IMR-90 (cell line): ENCODE data around the gene MOCS1. TPM values are rescaled to one million over a fixed set of nuclear protein-coding genes. Genes with fewer than 3 reads are reported as not detected.

Source experiments
- ATAC-seq: fragments of 200-7000 bp; cut with Tn5 transposase; 2 replicates; pipeline ENCODE4 v1.9.1; 2020; ENCODE audit warnings: low read depth, mild to moderate bottlenecking, moderate library complexity
- BruUV-seq: library from RNA; stranded (reverse); fragments of 400-500 nt; replicated peaks from 2 replicates; lab custom pipeline; 2021; lab: Mats Ljungman, UMichigan
- CTCF ChIA-PET: fragments of 300-600 bp; formaldehyde crosslinking; extraction: SDS; loops from one replicate; lab custom pipeline; 2021; ENCODE audit warnings: antibody characterized with exemption; lab: Yijun Ruan, JAX
- POLR2A ChIA-PET: fragments of 300-600 bp; sonication (Branson Sonifier 250); formaldehyde crosslinking; loops from one replicate; lab custom pipeline; 2022; ENCODE audit warnings: antibody characterized with exemption; ENCODE audit not compliant: unreplicated experiment; lab: Charles Lee
- DNase-seq: peaks from one replicate; pipeline ENCODE4 v3.0.0; 2013
- H2AFZ ChIP-seq: replicated peaks from 2 replicates; pipeline ENCODE3; 2013; ENCODE audit warnings: low read length, mild to moderate bottlenecking; ENCODE audit not compliant: poor library complexity
- H2AK5ac ChIP-seq: 2 replicates; pipeline ENCODE4 v1.6.1; 2013; ENCODE audit warnings: low read depth, low read length, inconsistent platforms
- H2AK9ac ChIP-seq: replicated peaks from 2 replicates; pipeline ENCODE3; 2013; ENCODE audit warnings: mild to moderate bottlenecking, low read depth, low read length, moderate library complexity; ENCODE audit not compliant: poor library complexity
- H2BK120ac ChIP-seq: 2 replicates; pipeline ENCODE4 v1.6.1; 2013; ENCODE audit warnings: low read depth, low read length, inconsistent platforms
- H2BK15ac ChIP-seq: 3 replicates; pipeline ENCODE4 v1.6.1; 2013; ENCODE audit warnings: low read depth, low read length, inconsistent platforms
- H2BK20ac ChIP-seq: 2 replicates; pipeline ENCODE4 v1.6.1; 2013; ENCODE audit warnings: low read depth, mild to moderate bottlenecking, inconsistent platforms, low read length, moderate library complexity
- H2BK5ac ChIP-seq: 2 replicates; pipeline ENCODE4 v1.6.1; 2013; ENCODE audit warnings: mild to moderate bottlenecking, low read depth, low read length, inconsistent platforms; ENCODE audit not compliant: poor library complexity, severe bottlenecking
- H3K14ac ChIP-seq: replicated peaks from 2 replicates; pipeline ENCODE4 v1.6.1; 2013; ENCODE audit warnings: low read depth, low read length, inconsistent platforms
- H3K18ac ChIP-seq: 2 replicates; pipeline ENCODE4 v1.6.1; 2013; ENCODE audit warnings: low read depth, low read length, control low read depth
- H3K23ac ChIP-seq: 2 replicates; pipeline ENCODE4 v1.6.1; 2013; ENCODE audit warnings: low read depth, low read length, inconsistent platforms
- H3K27ac ChIP-seq: 2 replicates; pipeline ENCODE4 v1.5.1; 2013; ENCODE audit warnings: mild to moderate bottlenecking, control low read depth, low read length; ENCODE audit not compliant: insufficient read depth
- H3K27me3 ChIP-seq: 2 replicates; pipeline ENCODE4 v1.6.1; 2013; ENCODE audit warnings: low read length; ENCODE audit not compliant: control insufficient read depth, insufficient read depth
- H3K36me3 ChIP-seq: 2 replicates; pipeline ENCODE4 v1.6.1; 2013; ENCODE audit warnings: low read length, mixed read lengths; ENCODE audit not compliant: control insufficient read depth, insufficient read depth
- H3K4ac ChIP-seq: 2 replicates; pipeline ENCODE4 v1.6.1; 2013; ENCODE audit warnings: low read depth, low read length, inconsistent platforms
- H3K4me1 ChIP-seq: 2 replicates; pipeline ENCODE4 v1.6.1; 2013; ENCODE audit warnings: low read length, mixed read lengths; ENCODE audit not compliant: control insufficient read depth, insufficient read depth
- H3K4me2 ChIP-seq: 2 replicates; pipeline ENCODE4 v1.6.1; 2013; ENCODE audit warnings: low read depth, mild to moderate bottlenecking, control low read depth, low read length, moderate library complexity
- H3K4me3 ChIP-seq: 2 replicates; pipeline ENCODE4 v1.5.1; 2013; ENCODE audit warnings: low read depth, mild to moderate bottlenecking, control low read depth, low read length, moderate library complexity; ENCODE audit not compliant: insufficient read depth
- H3K56ac ChIP-seq: 2 replicates; pipeline ENCODE4 v1.6.1; 2013; ENCODE audit warnings: low read length, inconsistent platforms; ENCODE audit not compliant: insufficient read depth; ENCODE audit errors: extremely low read depth
- H3K79me1 ChIP-seq, 2 experiments: 2 replicates each; pipeline ENCODE4 v1.6.1; 2013; ENCODE audit warnings: low read length in 2 of 2, inconsistent platforms in 1 of 2, low read depth in 1 of 2
- H3K9ac ChIP-seq: 2 replicates; pipeline ENCODE4 v1.6.1; 2013; ENCODE audit warnings: low read depth, low read length, control low read depth
- H3K9me1 ChIP-seq: 2 replicates; pipeline ENCODE4 v1.6.1; 2013; ENCODE audit warnings: low read length, inconsistent platforms; ENCODE audit not compliant: insufficient read depth
- H3K9me3 ChIP-seq: 2 replicates; pipeline ENCODE4 v1.6.1; 2013; ENCODE audit warnings: low read length; ENCODE audit not compliant: control insufficient read depth, insufficient read depth
- H4K20me1 ChIP-seq: 2 replicates; pipeline ENCODE4 v1.6.1; 2013; ENCODE audit warnings: low read length, inconsistent platforms; ENCODE audit not compliant: insufficient read depth
- H4K5ac ChIP-seq: 2 replicates; pipeline ENCODE4 v1.6.1; 2013; ENCODE audit warnings: mild to moderate bottlenecking, low read depth, low read length, control low read depth
- H4K8ac ChIP-seq, 2 experiments: 2 replicates each; pipeline ENCODE4 v1.6.1; 2013; ENCODE audit warnings: low read depth in 2 of 2, low read length in 2 of 2, control low read depth in 1 of 2, inconsistent platforms in 1 of 2
- H4K91ac ChIP-seq: 2 replicates; pipeline ENCODE4 v1.6.1; 2013; ENCODE audit warnings: low read depth, low read length, inconsistent platforms; ENCODE audit not compliant: insufficient read depth
- BHLHE40 ChIP-seq: fragments of 150-350 bp; IDR thresholded peaks from 2 replicates; pipeline ENCODE4 v1.6.1; 2016; ENCODE audit warnings: mild to moderate bottlenecking, low read depth, low read length
- CEBPB ChIP-seq: IDR thresholded peaks from 2 replicates; pipeline ENCODE4 v1.6.1; 2012; ENCODE audit warnings: low read depth, low read length, improper control_type of control experiment
- FOS ChIP-seq: fragments of 150-350 bp; IDR thresholded peaks from 2 replicates; pipeline ENCODE4 v1.6.1; 2016; ENCODE audit warnings: low read depth, low read length
- MXI1 ChIP-seq: IDR thresholded peaks from 2 replicates; pipeline ENCODE4 v1.6.1; 2012; ENCODE audit warnings: low read depth, mild to moderate bottlenecking, low read length, moderate library complexity, borderline replicate concordance
- POLR2A ChIP-seq: IDR thresholded peaks from 2 replicates; pipeline ENCODE4 v1.6.1; 2012; ENCODE audit warnings: mild to moderate bottlenecking, low read depth, low read length
- RAD21 ChIP-seq: IDR thresholded peaks from 2 replicates; pipeline ENCODE4 v1.6.1; 2012; ENCODE audit warnings: low read length, improper control_type of control experiment
- RFX5 ChIP-seq: IDR thresholded peaks from 2 replicates; pipeline ENCODE4 v1.8.0; 2012; ENCODE audit warnings: low read depth, mild to moderate bottlenecking, low read length, moderate library complexity
- SMC3 ChIP-seq: fragments of 150-350 bp; IDR thresholded peaks from 2 replicates; pipeline ENCODE4 v1.6.1; 2016; ENCODE audit warnings: low read depth, mild to moderate bottlenecking, antibody characterized with exemption, low read length, moderate library complexity
- dilution Hi-C: fragments of 300-500 bp; cut with HindIII; formaldehyde crosslinking; loops from one replicate; pipeline ENCODE4 v1.14.3; 2018; ENCODE audit warnings: low sequenced_read_pairs; ENCODE audit not compliant: unreplicated experiment
- in situ Hi-C: fragments of 300-500 bp; cut with MboI; formaldehyde crosslinking; loops from 3 replicates; pipeline ENCODE4 v1.14.3; 2019; ENCODE audit warnings: low sequenced_read_pairs, inconsistent platforms, mixed read lengths
- intact Hi-C: fragments of 100-400 bp; cut with micrococcal nuclease; formaldehyde crosslinking; loops from 2 replicates; pipeline ENCODE4 v1.10.0; 2022
- polyA plus RNA-seq, 3 experiments: library from polyadenylated mRNA; depleted of rRNA; stranded (reverse); fragments of >200 nt; gene quantifications; 2 replicates each; pipeline ENCODE4 v1.2.3, GENCODE V29; 2012; ENCODE audit warnings: low replicate concordance in 1 of 3
- total RNA-seq: library from RNA; depleted of rRNA; stranded (reverse); fragments of >200 nt; gene quantifications from 2 replicates; pipeline ENCODE4 v1.2.3, GENCODE V29; 2012
- TF ChIP-seq, protein P1 (sequence below): fragments of 150-350 bp; IDR thresholded peaks from 2 replicates; pipeline ENCODE4 v1.6.1; 2016; ENCODE audit warnings: low read depth, mild to moderate bottlenecking, low read length, moderate library complexity, borderline replicate concordance
- TF ChIP-seq, protein P2 (sequence below): fragments of 150-350 bp; IDR thresholded peaks from 2 replicates; pipeline ENCODE4 v1.6.1; 2017; ENCODE audit warnings: mild to moderate bottlenecking, antibody characterized with exemption, low read length, low read depth

Gene MOCS1
- total and polyA plus RNA-seq, 2 of the 4 experiments (the other 2 are of a cell fraction): 5.5 to 9.5 TPM

DNA sequence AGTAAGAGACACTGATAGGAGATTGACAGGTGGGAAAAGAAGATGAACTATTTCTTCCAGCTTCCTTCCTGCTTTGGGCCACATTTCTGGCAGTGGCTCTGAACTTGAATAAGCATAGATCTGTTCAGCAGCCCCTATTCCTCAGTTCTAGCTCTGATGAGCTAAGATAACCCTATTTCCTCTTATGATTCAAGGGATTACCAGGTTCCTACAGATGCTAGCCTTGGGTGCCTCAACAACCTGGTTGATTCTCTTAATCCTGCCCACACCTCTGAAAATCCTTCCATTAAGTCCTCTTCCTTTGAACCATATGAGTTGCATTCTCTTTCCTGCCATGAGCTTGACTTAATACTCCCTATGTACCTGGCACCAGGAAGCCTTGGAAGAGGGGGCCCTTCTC, 49.8 kb upstream of the MOCS1 start:
- H3K27me3 ChIP-seq: 0 out of 2 replicates have a peak, but pooled peaks cover 2% of the 10 kb centered on the region
- H3K79me1 ChIP-seq: no peaks in the 10 kb centered on the region
- H3K14ac ChIP-seq: no peak overlapping the region
- no peak overlapping the region for H2AK5ac ChIP-seq
- H3K23ac ChIP-seq: no peak overlapping the region
- intact Hi-C loops: no loop called here
- BruUV-seq: no TSS peak
- H3K36me3 ChIP-seq: no peaks in the 10 kb centered on the region
- no peaks in the 10 kb centered on the region for H3K9me3 ChIP-seq
- no peak for DNase-seq
- H4K5ac ChIP-seq: no peak overlapping the region
- no peak overlapping the region for H2BK15ac ChIP-seq
- H3K9me1 ChIP-seq: peaks cover 3% of the 10 kb centered on the region; the same call in 1 of the 2 replicates
- no peak overlapping the region for H2AFZ ChIP-seq
- H3K4me2 ChIP-seq: no peak overlapping the region
- CTCF ChIA-PET: no interaction called here
- ATAC-seq: no peak
- TF ChIP-seq RFX5 (no peak), FOS (no peak), SMC3 (no peak), MXI1 (no peak), CEBPB (no peak), RAD21 (no peak), POLR2A (no peak), BHLHE40 (no peak)
- TF ChIP-seq, protein P1, sequence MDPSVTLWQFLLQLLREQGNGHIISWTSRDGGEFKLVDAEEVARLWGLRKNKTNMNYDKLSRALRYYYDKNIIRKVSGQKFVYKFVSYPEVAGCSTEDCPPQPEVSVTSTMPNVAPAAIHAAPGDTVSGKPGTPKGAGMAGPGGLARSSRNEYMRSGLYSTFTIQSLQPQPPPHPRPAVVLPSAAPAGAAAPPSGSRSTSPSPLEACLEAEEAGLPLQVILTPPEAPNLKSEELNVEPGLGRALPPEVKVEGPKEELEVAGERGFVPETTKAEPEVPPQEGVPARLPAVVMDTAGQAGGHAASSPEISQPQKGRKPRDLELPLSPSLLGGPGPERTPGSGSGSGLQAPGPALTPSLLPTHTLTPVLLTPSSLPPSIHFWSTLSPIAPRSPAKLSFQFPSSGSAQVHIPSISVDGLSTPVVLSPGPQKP: no peak
- TF ChIP-seq, protein P2, sequence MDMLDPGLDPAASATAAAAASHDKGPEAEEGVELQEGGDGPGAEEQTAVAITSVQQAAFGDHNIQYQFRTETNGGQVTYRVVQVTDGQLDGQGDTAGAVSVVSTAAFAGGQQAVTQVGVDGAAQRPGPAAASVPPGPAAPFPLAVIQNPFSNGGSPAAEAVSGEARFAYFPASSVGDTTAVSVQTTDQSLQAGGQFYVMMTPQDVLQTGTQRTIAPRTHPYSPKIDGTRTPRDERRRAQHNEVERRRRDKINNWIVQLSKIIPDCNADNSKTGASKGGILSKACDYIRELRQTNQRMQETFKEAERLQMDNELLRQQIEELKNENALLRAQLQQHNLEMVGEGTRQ: no peak
- dilution Hi-C loops: no loop called here
- POLR2A ChIA-PET: no interaction called here
- no peak overlapping the region for H4K91ac ChIP-seq
- no peak overlapping the region for H2BK20ac ChIP-seq
- H4K20me1 ChIP-seq: no peaks in the 10 kb centered on the region
- no peak overlapping the region for H3K4me3 ChIP-seq
- no peak overlapping the region for H2BK5ac ChIP-seq
- H3K18ac ChIP-seq: no peak overlapping the region
- no peak overlapping the region for H3K9ac ChIP-seq
- no peak overlapping the region for H3K56ac ChIP-seq
- H3K4ac ChIP-seq: no peak overlapping the region
- H2AK9ac ChIP-seq: no peak overlapping the region
- H3K4me1 ChIP-seq: peaks cover 5% of the 10 kb centered on the region
- in situ Hi-C loops: loop anchor here (5.0 to 25.0 kb wide), 2 partner anchors 328 to 1053 kb away; partner anchors contain the start of genes TSPO2 and UNC5CL
- H3K27ac ChIP-seq: no peak overlapping the region
- no peak overlapping the region for H2BK120ac ChIP-seq
- no peak overlapping the region for H4K8ac ChIP-seq
